Measurements from ENCODE around the gene NEUROD2.

Gene NEUROD2

GRCh38 chr17:39607851-39608130, at the start of gene NEUROD2:
NEUROD2 (minus strand) TSS chr17:39607920; CDS start chr17:39606599, 1,321 bp downstream.
- H3K27me3 ChIP-seq (ENCODE audit: control insufficient read depth, insufficient read depth, low read length), result peaks cover 78% of the 10 kb centered on the region
- no peak within 1 kb of the TSS for H3K9ac ChIP-seq (ENCODE audit: low read length)
- peaks cover 23% of the 10 kb centered on the region for H3K4me1 ChIP-seq (ENCODE audit: control insufficient read depth, insufficient read depth, low read length)
- no peaks in the 10 kb centered on the region for H3K9me3 ChIP-seq (ENCODE audit: control insufficient read depth, low read length)
- no peaks in the 10 kb centered on the region for H3K36me3 ChIP-seq (ENCODE audit: control insufficient read depth, insufficient read depth, low read length)
- no peak within 1 kb of the TSS for H3K4me3 ChIP-seq (ENCODE audit: low read length)

DNA sequence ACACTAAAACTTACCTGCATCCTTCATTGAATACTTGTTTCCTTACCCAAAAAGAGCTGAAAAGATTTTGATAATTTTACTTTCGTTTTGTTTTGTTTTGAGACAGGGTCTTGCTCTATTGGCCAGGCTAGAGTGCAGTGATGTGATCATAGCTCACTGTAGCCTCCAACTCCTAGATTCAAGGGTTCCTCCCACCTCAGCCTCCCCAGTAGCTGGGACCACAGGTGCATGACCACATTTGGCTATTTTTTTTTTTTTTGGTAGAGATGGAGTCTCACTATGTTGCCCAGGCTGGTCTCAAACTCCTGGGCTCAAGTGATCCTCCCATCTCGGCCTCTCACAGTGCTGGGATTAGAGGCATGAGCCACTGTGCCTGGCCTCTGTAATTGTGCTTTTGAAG, 47.4 kb upstream of the NEUROD2 start:
- Histone ChIP-seq H3K27me3 (ENCODE audit: control insufficient read depth, insufficient read depth, low read length) (no peaks in the 10 kb centered on the region), H3K9ac (ENCODE audit: low read length) (no peak overlapping the region), H3K4me3 (ENCODE audit: low read length) (no peak overlapping the region), H3K36me3 (ENCODE audit: control insufficient read depth, insufficient read depth, low read length) (no peaks in the 10 kb centered on the region), H3K9me3 (ENCODE audit: control insufficient read depth, low read length) (no peaks in the 10 kb centered on the region), H3K4me1 (ENCODE audit: control insufficient read depth, insufficient read depth, low read length) (peaks cover 29% of the 10 kb centered on the region)

- Histone ChIP-seq H3K9ac (ENCODE audit: low read length) (no peak overlapping the region), H3K4me1 (ENCODE audit: control insufficient read depth, insufficient read depth, low read length) (peaks cover 29% of the 10 kb centered on the region), H3K27me3 (ENCODE audit: control insufficient read depth, insufficient read depth, low read length) (no peaks in the 10 kb centered on the region), H3K4me3 (ENCODE audit: low read length) (no peak overlapping the region), H3K9me3 (ENCODE audit: control insufficient read depth, low read length) (no peaks in the 10 kb centered on the region), H3K36me3 (ENCODE audit: control insufficient read depth, insufficient read depth, low read length) (no peaks in the 10 kb centered on the region)
Observed at GRCh38 chr17:39653662-39654331, 46.1 kb upstream of the NEUROD2 start.

DNA sequence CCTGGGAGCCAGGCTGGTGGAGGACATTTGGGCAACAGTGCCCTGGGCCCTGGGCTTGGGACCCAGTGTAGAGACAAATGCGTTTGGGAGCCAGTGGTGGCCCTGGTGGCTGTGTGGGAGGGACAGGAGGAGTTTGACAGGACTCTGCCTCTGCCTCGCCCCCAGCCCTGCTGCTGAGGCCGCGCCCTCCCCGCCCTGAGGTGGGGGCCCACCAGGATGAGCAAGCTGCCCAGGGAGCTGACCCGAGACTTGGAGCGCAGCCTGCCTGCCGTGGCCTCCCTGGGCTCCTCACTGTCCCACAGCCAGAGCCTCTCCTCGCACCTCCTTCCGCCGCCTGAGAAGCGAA, 45.6 kb upstream of the NEUROD2 start:
- H3K4me3 ChIP-seq (ENCODE audit: low read length), result no peak overlapping the region
- no peaks in the 10 kb centered on the region for H3K9me3 ChIP-seq (ENCODE audit: control insufficient read depth, low read length)
- no peak overlapping the region for H3K9ac ChIP-seq (ENCODE audit: low read length)
- H3K27me3 ChIP-seq (ENCODE audit: control insufficient read depth, insufficient read depth, low read length), result no peaks in the 10 kb centered on the region
- peaks cover 29% of the 10 kb centered on the region for H3K4me1 ChIP-seq (ENCODE audit: control insufficient read depth, insufficient read depth, low read length)
- no peaks in the 10 kb centered on the region for H3K36me3 ChIP-seq (ENCODE audit: control insufficient read depth, insufficient read depth, low read length)

DNA sequence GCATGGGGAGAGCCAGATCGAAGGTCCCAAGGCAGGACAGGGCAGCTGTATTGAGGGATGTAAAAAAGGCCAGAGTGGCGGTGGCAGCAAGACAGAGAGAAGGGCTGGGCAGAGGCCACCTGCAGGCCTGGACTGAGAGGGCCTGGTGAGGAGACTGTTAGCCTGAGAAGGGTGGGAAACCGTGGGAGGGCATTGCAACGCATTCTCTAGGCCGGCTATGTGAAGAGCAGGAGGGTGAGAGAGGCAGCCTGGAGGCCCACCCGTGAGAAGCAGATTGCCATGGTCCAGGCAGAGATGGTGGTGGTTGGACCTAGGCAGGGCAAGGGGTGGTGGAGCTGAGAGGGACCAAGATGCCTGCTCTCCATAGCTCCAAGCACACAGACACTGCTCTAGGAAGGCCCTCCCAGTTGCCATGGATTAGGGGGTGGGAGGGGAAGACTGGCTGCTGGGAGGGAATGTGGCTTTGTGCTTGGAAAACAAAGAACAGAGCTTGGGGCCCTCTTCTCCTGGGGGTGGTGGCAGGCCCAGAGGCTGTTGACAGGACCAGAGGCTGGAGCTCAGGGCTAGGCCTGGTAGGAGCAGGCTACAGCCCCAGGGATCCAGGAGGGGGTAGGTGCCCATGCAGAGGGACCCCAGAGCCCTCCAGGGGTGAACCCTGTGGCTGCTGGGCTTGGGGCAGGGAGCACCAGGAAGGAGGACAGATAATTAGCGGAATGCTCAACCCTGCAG, 45.0 kb upstream of the NEUROD2 start:
- Histone ChIP-seq H3K36me3 (ENCODE audit: control insufficient read depth, insufficient read depth, low read length) (no peaks in the 10 kb centered on the region), H3K4me1 (ENCODE audit: control insufficient read depth, insufficient read depth, low read length) (peaks cover 29% of the 10 kb centered on the region), H3K27me3 (ENCODE audit: control insufficient read depth, insufficient read depth, low read length) (no peaks in the 10 kb centered on the region), H3K9ac (ENCODE audit: low read length) (no peak overlapping the region), H3K4me3 (ENCODE audit: low read length) (no peak overlapping the region), H3K9me3 (ENCODE audit: control insufficient read depth, low read length) (no peaks in the 10 kb centered on the region)

GRCh38 chr17:39651923-39652586, 44.3 kb upstream of the NEUROD2 start:
- H3K4me1 ChIP-seq (ENCODE audit: control insufficient read depth, insufficient read depth, low read length), result peaks cover 36% of the 10 kb centered on the region

DNA sequence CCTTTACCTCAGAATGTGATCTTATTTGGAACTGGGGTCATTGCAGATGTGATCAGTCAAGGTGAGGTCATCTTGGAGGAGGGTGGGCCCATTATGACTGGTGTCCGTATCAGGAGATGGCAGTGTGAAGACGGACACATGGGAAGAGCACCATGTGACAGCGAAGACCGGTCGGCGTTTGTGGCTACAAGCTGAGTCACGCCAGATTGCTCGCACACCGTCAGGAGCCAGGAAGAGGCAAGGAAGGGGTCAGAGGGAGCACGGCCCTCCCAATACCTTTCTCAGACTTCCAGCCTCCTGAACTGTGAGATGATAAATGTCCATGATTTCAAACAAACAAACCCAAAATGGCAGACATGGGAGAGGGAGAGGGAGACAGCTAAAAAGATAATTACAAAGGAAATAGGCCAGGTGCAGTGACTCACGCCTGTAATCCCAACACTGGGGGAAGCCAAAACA, 42.4 kb upstream of the NEUROD2 start:
- H3K4me1 ChIP-seq (ENCODE audit: control insufficient read depth, insufficient read depth, low read length), result peaks cover 36% of the 10 kb centered on the region
- H3K9me3 ChIP-seq (ENCODE audit: control insufficient read depth, low read length), result no peaks in the 10 kb centered on the region
- no peaks in the 10 kb centered on the region for H3K27me3 ChIP-seq (ENCODE audit: control insufficient read depth, insufficient read depth, low read length)
- no peaks in the 10 kb centered on the region for H3K36me3 ChIP-seq (ENCODE audit: control insufficient read depth, insufficient read depth, low read length)
- no peak overlapping the region for H3K9ac ChIP-seq (ENCODE audit: low read length)
- H3K4me3 ChIP-seq (ENCODE audit: low read length), result no peak overlapping the region

More at GRCh38 chr17:39651923-39652586, 44.3 kb upstream of the NEUROD2 start:
- no peak overlapping the region for H3K4me3 ChIP-seq (ENCODE audit: low read length)
- H3K36me3 ChIP-seq (ENCODE audit: control insufficient read depth, insufficient read depth, low read length), result no peaks in the 10 kb centered on the region
- no peaks in the 10 kb centered on the region for H3K27me3 ChIP-seq (ENCODE audit: control insufficient read depth, insufficient read depth, low read length)
- no peaks in the 10 kb centered on the region for H3K9me3 ChIP-seq (ENCODE audit: control insufficient read depth, low read length)
- no peak overlapping the region for H3K9ac ChIP-seq (ENCODE audit: low read length)

DNA sequence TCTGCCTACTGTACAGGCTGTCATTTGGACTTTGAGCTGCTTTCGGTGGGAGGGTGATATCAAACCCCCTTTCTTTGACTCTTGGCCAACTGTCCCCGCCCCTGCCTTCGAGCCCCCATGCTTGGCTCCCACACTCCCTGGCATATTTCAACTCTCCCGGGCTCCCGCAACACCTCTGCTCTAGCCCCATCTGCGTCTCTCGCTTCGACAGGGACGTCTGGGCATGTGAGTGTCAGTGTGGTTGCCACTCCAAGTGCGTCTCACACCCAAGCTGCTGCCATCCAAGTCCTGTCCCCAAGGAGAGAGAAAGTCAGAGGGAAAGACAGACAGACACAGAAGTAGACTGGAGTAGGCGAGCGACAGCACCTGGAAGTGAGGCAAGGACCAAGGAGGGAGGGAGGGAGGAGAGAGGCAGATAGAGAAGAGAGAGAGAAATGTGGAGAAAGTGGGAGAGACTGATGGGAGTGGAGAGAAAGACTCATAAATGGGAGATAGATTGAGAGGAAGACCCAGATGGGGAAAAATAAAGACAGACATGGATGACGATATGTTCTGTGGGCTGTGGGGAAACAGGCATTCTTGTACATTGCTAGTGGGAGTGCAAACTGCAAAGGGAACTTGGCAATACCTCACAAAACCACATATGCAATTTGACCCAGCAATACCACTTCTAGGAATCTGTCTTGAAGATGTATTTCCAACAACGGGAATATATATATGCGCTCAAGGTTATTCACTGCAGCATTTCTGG, 41.1 kb upstream of the NEUROD2 start:
- Histone ChIP-seq H3K9me3 (ENCODE audit: control insufficient read depth, low read length) (no peaks in the 10 kb centered on the region), H3K4me1 (ENCODE audit: control insufficient read depth, insufficient read depth, low read length) (peaks cover 40% of the 10 kb centered on the region), H3K9ac (ENCODE audit: low read length) (no peak overlapping the region), H3K4me3 (ENCODE audit: low read length) (no peak overlapping the region), H3K27me3 (ENCODE audit: control insufficient read depth, insufficient read depth, low read length) (no peaks in the 10 kb centered on the region), H3K36me3 (ENCODE audit: control insufficient read depth, insufficient read depth, low read length) (no peaks in the 10 kb centered on the region)

- Histone ChIP-seq H3K4me1 (ENCODE audit: control insufficient read depth, insufficient read depth, low read length) (peaks cover 30% of the 10 kb centered on the region), H3K4me3 (ENCODE audit: low read length) (no peak overlapping the region), H3K36me3 (ENCODE audit: control insufficient read depth, insufficient read depth, low read length) (no peaks in the 10 kb centered on the region), H3K27me3 (ENCODE audit: control insufficient read depth, insufficient read depth, low read length) (no peaks in the 10 kb centered on the region), H3K9ac (ENCODE audit: low read length) (no peak overlapping the region), H3K9me3 (ENCODE audit: control insufficient read depth, low read length) (no peaks in the 10 kb centered on the region)
Observed at GRCh38 chr17:39647256-39647655, 39.5 kb upstream of the NEUROD2 start.

DNA sequence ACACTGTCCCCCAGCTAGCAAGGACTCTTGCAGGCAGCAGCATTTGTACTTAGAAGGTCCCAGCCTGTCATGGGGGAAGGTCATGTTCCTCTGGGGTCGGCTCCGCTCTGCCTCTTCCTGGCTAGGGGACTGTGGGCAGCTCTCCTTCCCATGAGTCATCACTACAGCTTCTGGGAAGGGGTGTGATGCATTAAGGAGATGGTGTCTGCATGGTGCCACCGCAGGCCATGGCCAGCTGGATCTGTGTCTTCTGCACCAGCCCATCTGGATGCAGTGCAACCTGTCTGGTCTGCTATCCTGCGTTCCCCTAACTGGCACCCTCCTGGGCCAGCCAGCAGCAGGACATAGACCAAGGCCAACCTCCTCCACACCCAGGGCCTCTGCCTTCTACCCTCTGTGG, 35.6 kb upstream of the NEUROD2 start:
- H3K4me1 ChIP-seq (ENCODE audit: control insufficient read depth, insufficient read depth, low read length), result peaks cover 40% of the 10 kb centered on the region
- no peaks in the 10 kb centered on the region for H3K9me3 ChIP-seq (ENCODE audit: control insufficient read depth, low read length)
- H3K36me3 ChIP-seq (ENCODE audit: control insufficient read depth, insufficient read depth, low read length), result no peaks in the 10 kb centered on the region
- H3K9ac ChIP-seq (ENCODE audit: low read length), result no peak overlapping the region
- H3K27me3 ChIP-seq (ENCODE audit: control insufficient read depth, insufficient read depth, low read length), result no peaks in the 10 kb centered on the region
- H3K4me3 ChIP-seq (ENCODE audit: low read length), result no peak overlapping the region

DNA sequence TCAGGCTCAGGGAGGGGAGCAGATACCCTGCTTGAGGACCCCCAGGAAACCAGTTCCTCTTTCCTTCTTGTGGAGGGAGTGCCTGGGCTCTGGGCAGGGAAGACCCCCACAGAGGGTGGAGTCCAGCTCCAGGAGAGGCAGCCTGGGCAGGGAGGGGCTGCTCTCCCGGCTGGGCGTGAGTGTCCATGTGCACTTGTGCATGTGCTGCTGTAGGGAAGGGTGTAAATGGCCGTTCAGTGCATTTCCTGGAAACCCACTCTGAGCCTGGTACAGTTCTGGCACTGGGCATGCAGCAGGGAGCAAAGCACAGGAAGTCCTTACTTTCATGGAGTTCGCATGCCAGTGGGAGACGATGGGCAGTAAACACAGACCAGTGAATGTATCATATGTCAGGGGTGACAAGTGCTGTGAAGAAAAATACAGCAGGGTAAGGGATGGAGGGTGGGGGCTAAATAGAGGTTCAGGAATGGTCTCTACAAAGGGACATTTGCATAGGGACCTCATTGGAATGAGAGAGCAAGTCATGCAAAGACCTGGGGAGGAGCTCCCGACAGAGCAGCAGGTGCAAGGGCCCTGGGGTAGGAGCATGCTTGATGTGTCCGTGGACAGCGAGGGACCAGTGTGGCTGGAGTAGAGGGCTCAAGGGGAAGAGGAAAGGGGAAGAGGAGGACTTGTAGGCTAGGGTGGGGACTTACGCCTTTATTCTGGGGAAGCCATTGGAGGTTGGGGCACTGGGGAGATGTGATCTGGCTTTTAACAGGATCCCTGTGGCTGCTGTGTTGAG, 34.8 kb upstream of the NEUROD2 start:
- H3K4me1 ChIP-seq (ENCODE audit: control insufficient read depth, insufficient read depth, low read length), result peaks cover 45% of the 10 kb centered on the region
- no peak overlapping the region for H3K9ac ChIP-seq (ENCODE audit: low read length)

More for the DNA sequence above, 34.8 kb upstream of the NEUROD2 start:
- H3K36me3 ChIP-seq (ENCODE audit: control insufficient read depth, insufficient read depth, low read length), result no peaks in the 10 kb centered on the region
- no peaks in the 10 kb centered on the region for H3K27me3 ChIP-seq (ENCODE audit: control insufficient read depth, insufficient read depth, low read length)
- H3K4me3 ChIP-seq (ENCODE audit: low read length), result no peak overlapping the region
- no peaks in the 10 kb centered on the region for H3K9me3 ChIP-seq (ENCODE audit: control insufficient read depth, low read length)

Measured in mucosa of stomach (tissue), 1 donor.